NCI-H146 treated with DMSO at 0.1 percent for 48 hours (cell line): Measurements from ENCODE around the gene SLC29A1.

Experiments
- DNase-seq: peaks from one replicate; lab custom pipeline; 2025; ENCODE audit not compliant: unreplicated experiment; lab: John Stamatoyannopoulos, UW

Gene SLC29A1

DNA sequence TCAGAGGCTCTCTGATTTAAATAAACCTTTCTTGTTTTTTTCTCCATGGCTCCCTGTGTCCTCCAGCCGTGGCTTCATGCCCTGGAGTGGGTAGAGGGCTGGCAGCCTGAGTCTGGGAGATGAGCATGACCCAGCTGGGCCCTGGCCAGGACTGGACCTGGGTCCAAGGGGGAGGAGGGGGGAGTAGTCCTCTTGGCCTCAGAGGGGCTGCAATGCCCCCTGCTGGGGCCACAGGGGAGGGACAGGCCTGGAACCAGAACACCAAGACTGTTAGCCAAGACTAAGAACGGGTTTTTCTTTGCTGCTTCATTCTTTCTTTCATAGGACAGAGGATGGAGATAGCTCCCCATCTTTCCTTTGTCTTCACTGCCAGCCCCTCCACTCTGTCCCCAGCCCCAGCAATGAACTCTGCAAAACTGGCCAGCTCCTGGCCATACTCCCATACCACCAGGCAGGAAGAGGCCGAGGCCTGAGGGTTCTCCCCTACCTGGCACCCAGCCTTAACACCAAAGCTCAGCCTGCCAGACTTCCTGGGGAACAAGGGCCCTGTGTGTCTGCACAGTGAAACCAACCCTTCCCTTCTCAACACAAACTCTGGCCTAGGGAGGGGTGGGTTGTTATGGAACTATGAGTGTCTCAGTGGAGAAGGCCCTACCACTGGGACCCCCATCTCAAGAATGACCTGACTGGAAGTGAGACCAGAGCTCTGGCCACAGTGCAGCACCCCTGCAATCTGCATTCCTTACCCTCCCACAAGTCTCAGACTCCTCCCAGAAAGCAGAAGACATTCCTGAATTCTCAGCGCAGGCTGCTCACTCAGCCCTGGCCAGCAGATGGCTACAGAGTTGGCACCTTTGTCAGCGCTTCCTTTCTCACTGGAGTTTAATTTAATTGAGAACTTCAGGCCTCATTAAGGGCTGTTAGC, 11.0 kb downstream of the SLC29A1 start:
- no peak for DNase-seq

- no peak for DNase-seq
Observed at GRCh38 chr6:44235269-44235668, 11.9 kb downstream of the SLC29A1 start.

- DNase-seq, result no peak
Observed at GRCh38 chr6:44235891-44236516, 12.6 kb downstream of the SLC29A1 start.

GRCh38 chr6:44237021-44237812, 13.8 kb downstream of the SLC29A1 start:
- DNase-seq, result peak; percentile 96

GRCh38 chr6:44237813-44238433, 14.5 kb downstream of the SLC29A1 start:
- peak; percentile 76 for DNase-seq

DNA sequence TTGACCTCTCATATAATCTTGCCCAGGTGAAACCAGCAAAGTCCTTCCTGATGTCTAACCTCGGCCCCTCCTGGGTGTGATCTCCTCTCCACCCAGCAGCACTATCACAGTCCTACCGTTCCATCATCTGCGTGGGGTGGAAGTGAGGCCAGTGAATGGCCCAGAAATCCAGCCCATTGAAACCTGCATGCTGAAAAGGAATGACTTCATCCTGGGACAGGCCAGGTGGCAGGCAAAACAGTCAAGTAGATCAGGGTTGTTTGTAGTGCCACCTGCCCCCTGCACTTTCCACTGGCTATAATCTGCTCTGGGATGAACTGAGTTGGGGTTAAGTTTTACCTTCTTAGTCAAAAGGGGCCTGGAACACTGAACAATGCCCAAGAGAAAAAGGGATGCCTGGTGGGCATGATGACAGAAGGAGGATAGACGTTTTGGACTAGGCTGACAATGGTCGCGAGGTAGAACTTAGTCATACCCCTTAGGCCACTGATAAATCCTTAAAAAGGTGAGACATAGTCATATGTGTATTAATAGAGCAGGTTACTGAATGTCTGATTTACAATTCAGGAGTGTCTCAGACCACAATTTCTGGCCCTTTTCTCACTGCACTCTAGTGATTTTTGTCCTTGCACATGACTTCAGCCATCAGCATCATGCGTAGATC, 15.4 kb downstream of the SLC29A1 start:
- DNase-seq, result no peak

DNA sequence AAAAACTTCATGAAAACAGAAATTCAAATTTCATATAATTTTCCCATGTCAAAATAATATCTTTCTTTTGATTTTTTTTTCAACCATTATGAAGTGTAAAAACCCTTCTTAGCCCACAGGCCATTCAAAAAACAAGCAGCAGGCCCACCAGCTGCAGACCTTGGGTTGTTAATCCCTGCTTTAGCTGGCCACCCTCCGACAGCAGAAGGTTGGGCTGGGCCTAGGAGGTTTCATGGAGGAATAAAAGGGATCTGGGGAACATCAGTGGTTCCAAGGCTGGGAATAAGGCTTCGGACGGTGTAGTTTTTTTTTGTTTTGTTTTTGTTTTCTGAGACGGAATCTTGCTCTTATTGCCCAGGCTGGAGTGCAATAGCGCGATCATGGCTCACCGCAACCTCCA, 19.9 kb downstream of the SLC29A1 start:
- no peak for DNase-seq

DNA sequence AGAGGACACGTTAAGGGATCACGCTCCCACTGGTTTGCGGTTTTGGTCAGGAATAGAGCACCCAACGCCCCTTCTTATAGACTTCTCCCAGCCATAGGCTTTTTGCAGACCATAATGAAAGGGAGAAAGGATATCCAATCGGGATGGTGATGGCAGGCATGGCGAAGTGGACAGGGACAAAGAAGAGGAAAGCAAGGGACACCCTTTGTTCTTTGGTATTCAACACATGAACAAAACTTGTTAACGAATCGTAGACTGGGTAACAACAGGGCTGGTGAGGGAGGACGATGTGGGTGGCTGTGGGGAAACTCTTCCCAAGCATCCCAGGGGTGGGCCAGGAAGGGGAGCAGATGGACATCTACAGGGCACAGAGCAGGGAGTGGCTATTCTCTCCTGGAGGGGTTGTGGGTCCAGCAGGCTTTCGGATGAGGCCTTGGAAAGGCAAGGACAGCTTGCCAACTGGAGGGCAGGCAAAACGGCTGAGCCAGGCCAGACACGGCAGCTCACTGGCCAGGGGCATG, 22.1 kb downstream of the SLC29A1 start:
- DNase-seq, result no peak

DNA sequence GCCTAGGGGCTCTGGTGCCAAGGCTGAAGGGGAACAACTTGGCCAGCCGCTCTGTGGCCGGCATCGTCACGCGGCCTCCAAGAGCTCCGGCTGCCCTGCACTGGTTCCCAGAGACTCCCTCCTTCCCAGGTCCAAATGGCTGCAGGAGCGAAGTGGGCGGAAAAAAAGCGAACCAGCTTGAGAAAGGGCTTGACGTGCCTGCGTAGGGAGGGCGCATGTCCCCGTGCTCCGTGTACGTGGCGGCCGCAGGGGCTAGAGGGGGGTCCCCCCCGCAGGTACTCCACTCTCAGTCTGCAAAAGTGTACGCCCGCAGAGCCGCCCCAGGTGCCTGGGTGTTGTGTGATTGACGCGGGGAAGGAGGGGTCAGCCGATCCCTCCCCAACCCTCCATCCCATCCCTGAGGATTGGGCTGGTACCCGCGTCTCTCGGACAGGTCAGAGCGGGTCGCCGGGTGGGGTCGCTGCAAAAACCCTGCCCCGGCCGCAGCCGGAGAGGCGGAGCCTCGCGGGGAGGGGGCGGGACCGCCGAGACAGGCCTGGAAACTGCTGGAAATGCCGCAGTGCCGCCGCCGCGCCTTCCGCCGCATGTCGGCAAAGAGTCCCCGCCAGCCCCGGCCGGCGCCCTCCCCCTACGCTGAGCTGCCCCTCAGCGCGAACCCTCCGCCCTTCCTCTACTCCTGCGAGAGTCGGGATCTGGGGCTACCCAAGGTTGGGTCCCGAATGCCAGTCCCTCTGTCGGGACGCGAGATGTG, 22.7 kb downstream of the SLC29A1 start:
- DNase-seq, result peak; percentile 90

- peak; percentile 98 for DNase-seq
Observed at GRCh38 chr6:44246663-44247337, 23.4 kb downstream of the SLC29A1 start, which contains the start of gene HSP90AB1. TSS of gene HSP90AB1 (plus strand) at chr6:44247101. CDS start at chr6:44248630, 1,529 bp downstream.

DNA sequence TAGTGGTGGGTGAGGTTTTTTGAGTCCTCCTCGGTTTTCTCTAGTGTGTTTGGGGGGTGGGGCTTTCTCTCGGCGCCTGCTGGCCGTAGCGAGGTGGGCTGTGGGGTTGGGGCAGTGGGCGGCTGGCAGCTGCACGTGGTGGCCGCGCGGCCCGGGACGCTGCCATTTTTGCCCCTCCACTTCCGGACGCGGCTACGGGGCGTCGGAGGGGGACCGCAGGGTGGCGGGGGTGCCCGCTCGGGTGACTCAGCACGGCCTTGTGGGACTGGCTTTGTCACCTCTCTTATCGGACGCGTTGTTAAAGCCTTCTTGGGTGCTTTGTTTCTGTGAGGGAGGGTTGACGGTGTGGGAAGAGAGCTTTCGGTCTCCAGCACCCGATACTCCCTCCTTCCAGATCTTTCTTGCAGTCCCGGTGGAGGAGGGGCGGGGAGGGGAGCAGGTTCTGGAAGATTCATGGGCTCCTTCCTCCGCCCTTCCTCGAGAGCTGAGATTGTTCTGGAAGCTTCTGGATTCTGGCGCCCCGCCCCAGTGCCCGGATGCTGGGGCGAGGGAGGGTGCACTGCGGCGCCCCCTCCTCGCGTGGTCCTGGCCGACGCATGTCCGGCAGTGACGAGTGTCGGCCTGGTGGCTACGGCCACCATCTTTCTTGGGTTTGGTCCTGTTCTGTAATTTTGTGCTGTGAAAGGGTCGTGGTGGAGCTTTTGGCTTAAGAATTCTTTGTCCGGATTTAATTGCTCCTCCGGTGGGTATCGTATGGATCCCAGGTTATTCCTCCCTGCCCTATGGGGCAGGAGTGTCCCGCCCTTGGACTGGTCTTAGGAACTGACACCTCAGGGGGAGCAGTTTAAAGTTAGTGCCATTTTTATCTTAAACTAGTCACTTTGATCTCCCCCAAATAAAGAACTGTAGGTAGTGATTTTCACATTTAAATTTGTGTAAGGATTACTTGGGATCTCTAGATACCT, 24.2 kb downstream of the SLC29A1 start:
- DNase-seq, result peak; percentile 52

DNA sequence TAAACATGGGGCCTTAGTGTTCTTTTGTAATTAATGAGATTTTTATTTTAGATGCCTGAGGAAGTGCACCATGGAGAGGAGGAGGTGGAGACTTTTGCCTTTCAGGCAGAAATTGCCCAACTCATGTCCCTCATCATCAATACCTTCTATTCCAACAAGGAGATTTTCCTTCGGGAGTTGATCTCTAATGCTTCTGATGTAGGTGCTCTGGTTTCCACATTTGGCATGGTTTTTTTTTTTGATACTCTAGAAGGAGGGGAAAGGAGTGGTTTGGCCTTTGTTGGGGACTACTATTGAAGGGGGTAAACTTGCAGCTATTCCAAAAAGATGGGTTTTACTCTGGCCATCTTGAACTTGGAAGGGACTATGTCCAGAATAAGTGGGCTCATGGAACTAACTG, 25.2 kb downstream of the SLC29A1 start:
- no peak for DNase-seq

DNA sequence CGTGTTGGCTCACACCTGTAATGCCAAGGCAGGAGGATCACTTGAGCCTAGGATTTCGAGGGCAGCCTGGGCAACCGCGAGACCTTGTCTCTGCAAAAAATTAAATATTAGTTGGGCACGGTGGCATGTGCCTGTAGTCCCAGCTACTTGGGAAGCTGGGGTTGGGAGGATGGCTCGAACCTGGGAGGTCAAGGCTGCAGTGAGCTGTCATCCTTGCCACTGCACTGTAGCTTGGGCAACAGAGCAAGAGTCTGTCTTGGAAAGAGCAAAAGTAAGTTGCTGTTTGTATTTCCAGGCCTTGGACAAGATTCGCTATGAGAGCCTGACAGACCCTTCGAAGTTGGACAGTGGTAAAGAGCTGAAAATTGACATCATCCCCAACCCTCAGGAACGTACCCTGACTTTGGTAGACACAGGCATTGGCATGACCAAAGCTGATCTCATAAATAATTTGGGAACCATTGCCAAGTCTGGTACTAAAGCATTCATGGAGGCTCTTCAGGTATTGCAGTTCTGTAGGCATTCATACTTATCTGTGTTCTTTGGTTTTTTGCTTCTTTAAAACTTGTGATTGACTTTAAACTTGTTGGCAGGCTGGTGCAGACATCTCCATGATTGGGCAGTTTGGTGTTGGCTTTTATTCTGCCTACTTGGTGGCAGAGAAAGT, 25.8 kb downstream of the SLC29A1 start:
- no peak for DNase-seq

GRCh38 chr6:44250067-44250717, 26.8 kb downstream of the SLC29A1 start:
- no peak for DNase-seq

DNA sequence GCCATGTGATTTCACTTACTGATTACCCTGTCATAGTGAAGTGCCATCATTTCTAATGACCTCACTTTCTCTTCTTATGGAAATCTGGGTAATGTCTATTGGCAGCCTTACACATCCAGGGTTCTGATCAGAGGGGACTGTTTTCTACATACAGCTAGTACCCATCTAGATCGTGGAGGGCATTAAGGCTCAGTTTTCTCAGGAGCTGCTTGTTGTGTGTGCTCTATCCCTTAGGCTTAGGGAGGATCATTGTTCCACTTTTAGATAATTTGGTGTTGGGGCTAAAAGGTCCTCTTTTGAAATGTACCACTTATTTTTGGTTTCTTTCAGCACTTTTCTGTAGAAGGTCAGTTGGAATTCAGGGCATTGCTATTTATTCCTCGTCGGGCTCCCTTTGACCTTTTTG, 27.3 kb downstream of the SLC29A1 start:
- DNase-seq, result no peak

- no peak for DNase-seq
Observed at GRCh38 chr6:44251576-44252524, 28.5 kb downstream of the SLC29A1 start.
